Activated effector memory CD4-positive, alpha-beta T cell treated with anti-CD3 and anti-CD28 coated beads, Interleukin-2, amount 50 U/mL, for 16 hours (primary cell): Measurements from ENCODE around the gene INPPL1.
A peak's percentile ranks its signal among the peaks of the same experiment; 100 is the strongest.

Experiments
- DNase-seq: peaks from one replicate; pipeline ENCODE4 v3.0.0-alpha.2; 2020

INPPL1 gene

GRCh38 chr11:72220696-72221363, 3.7 kb upstream of the INPPL1 start:
- DNase-seq, result peak; percentile 53

- peak; percentile 62 for DNase-seq
These were observed 3.0 kb upstream of the INPPL1 start for GRCh38 chr11:72221386-72222075.

- no peak for DNase-seq
These were observed 2.3 kb upstream of the INPPL1 start for GRCh38 chr11:72222106-72222891.

GRCh38 chr11:72222907-72223614, 1.5 kb upstream of the INPPL1 start:
- DNase-seq, result peak; percentile 98

- peak; percentile 89 for DNase-seq
These were observed 678 bp upstream of the INPPL1 start for GRCh38 chr11:72223615-72224563.

GRCh38 chr11:72225411-72225951, 914 bp downstream of the INPPL1 start:
- peak; percentile 73 for DNase-seq

- DNase-seq, result peak; percentile 50
These were observed 2.1 kb downstream of the INPPL1 start for GRCh38 chr11:72226701-72227100.

- DNase-seq, result peak; percentile 49
These were observed 3.0 kb downstream of the INPPL1 start for GRCh38 chr11:72227316-72228228.

- DNase-seq, result peak; percentile 61
These were observed 3.8 kb downstream of the INPPL1 start for GRCh38 chr11:72228229-72228843.

- DNase-seq, result peak; percentile 55
These were observed 4.3 kb downstream of the INPPL1 start for GRCh38 chr11:72228844-72229231.

GRCh38 chr11:72229336-72229924, 4.9 kb downstream of the INPPL1 start:
- peak; percentile 57 for DNase-seq

- DNase-seq, result peak; percentile 61
These were observed 5.6 kb downstream of the INPPL1 start for GRCh38 chr11:72229925-72230763.

GRCh38 chr11:72230764-72231365, 6.3 kb downstream of the INPPL1 start:
- peak; percentile 60 for DNase-seq

- peak; percentile 42 for DNase-seq
These were observed 7.1 kb downstream of the INPPL1 start for GRCh38 chr11:72231396-72232259.

GRCh38 chr11:72232260-72233055, 7.9 kb downstream of the INPPL1 start:
- DNase-seq, result peak; percentile 25
